NCI-H146 treated with DMSO at 0.1 percent for 48 hours (cell line): ENCODE measurements around the gene BIRC7.

Experiments
- DNase-seq: peaks from one replicate; lab custom pipeline; 2025; ENCODE audit not compliant: unreplicated experiment; lab: John Stamatoyannopoulos, UW

Gene BIRC7

GRCh38 chr20:63262836-63263235, 27.1 kb downstream of the BIRC7 start:
- no peak for DNase-seq

GRCh38 chr20:63264000-63264399, 28.3 kb downstream of the BIRC7 start:
- no peak for DNase-seq

DNA sequence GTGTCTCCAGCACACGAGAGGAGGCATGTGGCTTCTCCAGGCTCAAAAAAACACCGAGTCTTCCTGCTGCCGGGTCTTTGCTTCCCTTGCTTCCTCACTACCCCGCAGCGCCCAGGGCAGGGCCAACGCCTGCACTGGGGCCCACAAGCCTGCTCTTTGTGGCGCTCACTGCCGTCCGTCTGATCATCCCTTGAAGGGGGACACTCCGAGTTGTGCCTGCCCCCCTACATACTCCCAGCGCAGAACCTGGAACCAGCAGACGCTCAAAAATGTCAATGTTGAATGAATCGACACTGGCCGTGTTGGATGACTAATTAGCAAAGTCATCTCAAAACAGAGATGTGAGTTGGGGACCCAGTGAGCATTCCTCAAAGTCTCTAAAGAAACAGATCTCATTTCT, 28.8 kb downstream of the BIRC7 start:
- DNase-seq = no peak

GRCh38 chr20:63265891-63266515, 30.3 kb downstream of the BIRC7 start:
- DNase-seq = no peak

DNA sequence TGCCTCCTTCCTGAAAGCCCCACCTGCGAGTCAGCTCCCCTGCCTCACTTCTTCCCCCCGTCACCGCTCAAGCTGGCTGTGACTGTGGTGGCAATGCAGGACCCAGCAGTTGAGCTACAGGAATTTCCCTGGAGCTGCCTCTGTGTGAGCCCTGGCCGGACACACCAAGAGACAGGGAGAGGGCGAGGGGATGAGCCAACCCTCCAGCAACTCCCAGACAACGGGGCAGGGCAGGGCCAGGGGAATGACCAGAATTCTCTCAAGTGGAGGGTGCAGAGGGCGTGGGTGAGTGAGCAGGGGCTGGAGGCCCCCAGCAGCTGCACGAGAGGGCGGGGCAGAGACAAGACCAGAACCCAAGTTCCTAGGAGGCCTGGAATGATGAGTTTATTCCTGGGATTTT, 32.0 kb downstream of the BIRC7 start:
- DNase-seq = no peak

GRCh38 chr20:63268256-63268655, 32.6 kb downstream of the BIRC7 start:
- no peak for DNase-seq

DNA sequence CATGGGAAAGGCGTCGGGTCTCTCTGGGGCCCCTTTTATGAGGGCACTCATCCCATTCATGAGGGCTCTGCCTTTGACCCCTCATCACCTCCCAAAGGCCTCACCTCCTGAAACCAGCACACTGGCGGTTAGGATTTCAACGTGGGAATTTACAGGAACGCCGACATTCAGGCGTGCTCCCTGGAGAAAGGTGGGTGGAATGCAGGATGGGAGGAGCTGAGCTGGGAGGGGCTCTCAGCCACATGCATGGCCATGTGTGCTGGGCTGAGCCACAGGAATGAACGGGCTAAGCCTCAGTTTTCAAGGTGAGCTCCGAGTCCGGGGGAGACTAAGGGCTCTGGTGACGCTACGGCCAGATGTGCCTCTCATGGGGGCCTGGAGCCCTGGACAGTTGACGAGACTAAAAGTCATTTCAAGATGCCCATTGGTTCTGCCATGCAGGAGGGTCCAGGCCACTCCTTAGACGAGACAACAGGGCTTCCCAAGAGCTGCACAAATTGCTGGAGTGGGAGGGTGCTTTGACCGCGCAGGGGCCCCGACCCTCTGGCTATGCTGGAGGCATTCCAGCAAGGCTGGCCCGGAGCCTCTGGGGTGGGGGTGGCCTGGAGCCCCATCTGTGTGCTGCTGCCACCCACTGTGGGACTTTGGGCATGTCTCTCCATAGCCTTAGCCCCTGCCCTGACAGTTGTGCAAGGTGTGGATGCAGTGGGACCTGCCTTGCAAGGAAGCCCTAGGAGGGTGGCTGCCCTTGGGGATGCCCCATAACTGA, 33.1 kb downstream of the BIRC7 start:
- DNase-seq = no peak

DNA sequence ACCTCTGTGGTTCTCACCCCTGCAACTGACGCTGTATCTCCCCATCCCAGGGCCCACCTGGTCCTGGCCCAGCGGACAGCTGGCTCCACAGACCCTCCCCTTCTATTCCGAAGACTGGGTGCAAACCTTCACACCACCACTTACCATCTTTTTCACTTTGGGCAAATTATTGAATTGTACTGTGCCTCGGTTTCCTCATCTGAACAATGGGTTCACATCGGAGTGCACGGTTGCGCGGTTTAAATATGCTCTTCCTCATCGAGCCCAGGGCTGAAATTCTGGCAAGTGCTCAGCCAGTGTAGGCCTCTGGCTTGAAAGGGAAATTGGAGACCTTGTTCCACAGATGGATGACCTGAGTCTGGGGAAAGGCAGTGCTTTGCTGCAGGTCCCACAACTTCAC, 34.0 kb downstream of the BIRC7 start:
- DNase-seq = no peak

GRCh38 chr20:63270606-63271325, 35.1 kb downstream of the BIRC7 start:
- DNase-seq = no peak

DNA sequence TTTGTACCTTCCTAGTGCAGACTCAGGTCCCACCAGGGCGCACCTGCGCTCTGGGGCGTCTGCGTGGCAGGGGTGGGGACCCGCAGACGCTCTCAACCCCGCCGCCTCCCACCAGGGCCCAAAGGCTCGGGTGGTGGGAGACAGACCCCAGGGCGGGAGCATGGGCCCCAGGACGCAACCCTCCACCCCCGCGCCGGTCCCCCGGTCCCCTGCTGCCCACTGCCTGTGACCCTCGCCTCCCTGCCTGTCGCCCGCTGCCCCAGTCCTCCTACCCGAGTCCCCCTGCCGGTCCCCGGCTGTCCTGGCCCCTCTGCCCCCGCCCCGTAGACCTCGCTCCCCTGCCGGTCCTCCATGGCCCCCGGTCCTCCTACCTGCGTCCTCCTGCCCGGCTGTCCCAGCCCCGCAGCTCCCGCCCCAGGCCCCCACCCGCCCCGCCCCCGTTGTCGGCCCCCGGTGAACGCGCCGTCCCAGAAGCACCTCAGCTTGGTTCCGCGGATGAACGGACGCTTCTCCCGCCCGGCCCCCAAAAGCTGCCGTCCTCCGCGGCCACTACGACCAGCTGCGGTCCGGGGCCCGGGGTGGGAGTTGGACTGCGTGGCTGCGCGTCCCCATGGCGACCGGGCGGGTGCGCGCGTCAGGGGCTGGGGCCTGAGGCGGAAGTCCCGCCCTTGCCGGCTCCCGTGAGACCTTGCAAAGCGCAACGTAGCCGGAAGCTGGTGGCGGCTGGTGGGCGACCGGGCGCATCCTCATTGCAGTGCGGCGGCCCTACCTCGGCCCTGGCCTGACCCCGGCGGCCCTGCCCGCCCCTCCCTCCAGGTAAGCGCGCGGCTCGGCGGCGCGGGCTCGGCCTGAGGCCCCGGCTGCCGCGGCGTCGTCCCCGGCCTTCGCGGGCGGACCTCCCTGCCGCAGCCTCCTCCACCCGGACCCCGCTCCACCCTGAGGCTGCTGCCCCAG, 36.7 kb downstream of the BIRC7 start, which contains the start of gene ARFGAP1:
Gene ARFGAP1 (plus strand): TSS at position 709 of the 954 bp plus-strand sequence. CDS start 2,768 bp downstream, outside the sequence.
- DNase-seq = peak; percentile 67

DNA sequence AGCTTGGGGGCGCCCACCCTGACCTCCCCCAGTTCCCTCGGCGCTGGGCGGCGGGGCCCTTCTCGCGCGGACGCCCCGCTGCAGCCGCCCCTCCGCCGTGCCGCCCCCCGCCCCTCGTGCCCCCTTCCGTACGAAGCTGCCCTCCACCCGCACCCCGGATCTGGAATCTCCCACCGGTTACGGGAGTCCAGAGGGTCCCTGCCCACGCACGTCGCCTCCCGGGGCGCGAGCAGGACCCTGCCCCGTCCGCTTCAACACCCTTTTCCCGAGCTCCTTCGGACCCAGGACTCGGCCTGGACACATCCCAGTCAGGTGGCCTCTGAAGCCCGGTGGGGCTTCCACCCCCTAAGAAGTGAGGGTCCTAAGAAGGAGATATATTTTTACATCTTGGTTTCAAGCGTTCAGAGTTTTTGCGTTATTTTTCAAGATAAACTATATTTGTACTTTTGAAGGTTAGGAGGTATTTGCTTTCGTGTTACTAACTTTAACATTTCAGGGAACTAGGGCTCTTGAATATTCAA, 37.4 kb downstream of the BIRC7 start:
- no peak for DNase-seq

DNA sequence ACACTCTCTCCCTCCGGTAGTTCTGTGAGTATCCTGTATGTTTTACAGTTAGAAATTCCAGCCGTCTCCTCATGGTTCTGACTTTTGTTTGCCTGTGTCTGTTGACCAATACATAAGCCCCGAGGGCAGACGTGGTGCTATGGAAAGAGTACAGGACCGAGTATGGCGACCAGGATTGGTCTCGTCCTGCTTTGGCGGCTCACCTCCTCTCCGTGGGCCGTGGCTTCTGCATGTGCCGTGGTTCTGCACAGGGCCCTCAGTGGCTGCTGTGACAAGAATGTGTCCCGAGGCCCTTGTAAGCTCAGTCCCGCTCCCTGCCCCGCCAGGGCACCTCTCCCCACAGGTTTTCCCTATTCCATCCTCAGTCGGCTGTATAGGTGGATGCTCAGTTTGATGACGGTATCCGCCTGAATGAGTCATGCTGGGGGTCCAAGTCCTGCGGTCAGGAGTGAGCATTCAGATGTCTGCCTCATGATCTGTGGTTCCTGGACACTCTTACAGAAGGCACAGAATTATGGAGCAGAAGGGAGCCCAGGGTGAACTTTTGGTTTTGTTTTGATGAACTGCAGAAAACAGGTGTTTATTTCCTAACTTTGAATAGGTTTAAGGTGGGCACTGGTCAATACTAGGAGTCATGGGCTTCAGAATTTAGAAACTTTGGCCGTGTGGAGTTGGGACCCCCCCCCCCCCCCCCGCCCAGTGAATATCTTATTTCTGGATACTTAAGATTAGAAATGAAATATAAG, 38.1 kb downstream of the BIRC7 start:
- no peak for DNase-seq

DNA sequence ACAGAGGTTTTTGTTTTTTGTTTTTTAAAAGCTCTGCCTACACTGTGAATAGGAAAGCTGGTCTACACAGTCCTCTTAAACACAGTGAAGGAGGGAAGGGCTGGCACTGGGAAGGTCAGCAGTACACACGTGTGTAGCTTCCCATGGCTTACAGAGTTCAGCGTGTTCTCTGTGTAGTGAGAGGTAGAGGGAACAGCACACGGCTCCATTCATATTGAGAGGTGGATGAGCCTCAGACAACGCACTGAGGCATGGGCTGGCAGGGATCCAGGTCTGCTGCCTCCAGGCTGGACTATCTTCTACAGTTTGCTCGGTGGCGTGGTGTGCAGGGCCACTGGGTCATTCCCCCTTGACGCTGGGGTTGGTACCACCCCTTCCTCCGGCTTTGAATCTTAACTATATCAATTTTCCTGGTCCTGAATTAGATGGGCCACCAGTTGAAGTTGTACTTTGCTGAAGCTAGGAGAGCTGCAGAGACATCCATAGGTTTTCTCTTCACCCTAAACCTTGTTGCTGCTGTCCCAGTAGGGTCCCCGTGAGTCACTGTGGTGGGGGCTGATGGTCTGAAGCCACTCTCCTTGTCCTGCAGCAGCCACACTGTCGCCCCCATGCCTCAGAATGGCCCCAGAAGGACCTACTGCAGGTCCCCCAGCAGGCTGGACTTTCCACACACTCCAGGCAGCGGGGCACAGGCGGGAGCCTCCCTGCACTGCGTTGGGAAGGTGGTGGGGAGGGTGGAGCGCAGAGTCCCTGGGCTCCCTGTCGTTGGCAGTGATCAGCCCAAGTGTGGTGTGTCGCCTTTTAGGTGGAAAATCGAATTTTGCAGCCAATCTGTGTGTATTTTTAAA, 38.9 kb downstream of the BIRC7 start:
- no peak for DNase-seq

DNA sequence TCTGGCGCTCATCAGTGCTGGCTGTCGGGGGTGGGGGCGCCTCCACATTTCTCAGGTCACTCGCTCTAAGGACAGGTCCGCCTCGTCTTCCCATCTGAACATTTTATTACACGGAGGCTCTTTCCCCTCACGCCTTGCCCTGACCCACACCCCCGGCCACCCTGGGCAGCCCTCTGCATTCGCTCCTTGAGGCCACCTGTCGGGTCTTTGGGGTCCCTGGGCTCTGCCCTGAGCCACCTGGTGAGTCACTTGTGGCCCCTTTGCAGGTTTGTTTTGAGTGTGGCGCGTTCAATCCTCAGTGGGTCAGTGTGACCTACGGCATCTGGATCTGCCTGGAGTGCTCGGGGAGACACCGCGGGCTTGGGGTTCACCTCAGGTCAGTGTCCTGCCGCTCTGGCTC, 40.1 kb downstream of the BIRC7 start:
- no peak for DNase-seq

DNA sequence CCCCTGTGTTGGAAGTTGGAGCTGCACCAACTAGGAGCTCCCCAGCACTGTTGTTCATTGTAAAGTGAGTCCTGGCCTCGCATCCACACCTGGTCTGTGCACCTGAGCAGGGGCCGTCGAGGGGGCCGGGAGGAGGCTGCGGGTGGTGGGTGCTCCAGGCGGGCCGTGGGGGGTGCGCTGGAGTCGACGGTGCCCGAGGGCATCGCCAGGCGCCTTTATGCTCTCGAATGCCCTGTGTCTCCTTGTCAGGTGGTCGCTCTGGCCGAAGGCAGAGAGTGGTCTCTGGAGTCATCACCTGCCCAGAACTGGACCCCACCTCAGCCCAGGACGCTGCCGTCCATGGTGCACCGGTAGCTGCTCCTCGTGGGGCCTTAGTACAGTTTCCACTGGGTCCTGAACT, 41.3 kb downstream of the BIRC7 start:
- no peak for DNase-seq

DNA sequence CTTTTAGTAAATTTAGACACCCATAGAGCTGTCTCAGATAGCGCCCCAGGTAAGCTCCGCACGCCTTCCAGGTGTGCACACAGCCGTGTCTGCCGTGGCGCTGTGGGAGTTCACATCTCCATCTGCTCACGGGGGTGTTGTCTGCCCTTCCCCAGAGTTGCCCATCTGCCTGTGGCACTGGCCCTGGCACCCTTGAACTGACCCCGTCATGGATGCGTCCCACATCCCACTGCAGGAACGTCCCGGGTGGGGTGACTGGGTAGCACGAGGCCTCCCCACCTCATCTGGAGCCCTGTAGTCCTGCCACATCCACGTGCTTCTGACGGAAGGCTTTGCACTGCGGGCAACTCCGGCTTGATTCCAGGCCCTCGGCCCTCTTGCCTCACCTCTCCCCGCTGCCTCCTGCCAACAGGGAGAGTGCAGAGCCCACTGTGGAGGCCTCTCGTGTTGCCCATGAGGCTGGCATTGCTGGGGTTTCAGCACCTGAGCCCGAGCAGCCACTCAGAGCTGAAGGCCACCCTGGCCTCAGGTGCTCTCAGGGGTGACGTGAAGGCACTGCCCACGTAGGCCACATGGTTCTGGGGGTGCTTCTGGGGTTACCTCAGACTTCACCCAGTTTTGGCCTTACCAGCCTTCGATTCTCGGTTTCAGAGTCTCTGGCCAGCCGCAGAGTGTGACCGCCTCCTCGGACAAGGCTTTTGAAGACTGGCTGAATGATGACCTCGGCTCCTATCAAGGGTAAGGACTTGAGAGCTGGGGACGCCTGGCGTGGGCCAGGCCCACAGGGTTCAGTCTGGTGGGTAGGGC, 42.0 kb downstream of the BIRC7 start:
- DNase-seq = no peak

GRCh38 chr20:63278661-63279060, 43.0 kb downstream of the BIRC7 start:
- no peak for DNase-seq

GRCh38 chr20:63279931-63280330, 44.2 kb downstream of the BIRC7 start:
- DNase-seq = no peak
